MCF 10A (cell line): ENCODE results near the gene PLA2G3. TPM values are rescaled to one million over a fixed set of nuclear protein-coding genes. Genes with fewer than 3 reads are reported as not detected.
A peak's percentile ranks its signal among the peaks of the same experiment; 100 is the strongest.

Experiments used
- BruUV-seq: library from RNA; stranded (reverse); fragments of 400-500 nt; replicated peaks from 2 replicates; lab custom pipeline; 2021; lab: Mats Ljungman, UMichigan
- CTCF ChIA-PET: fragments of 300-600 bp; sonication (Branson Sonifier 250); formaldehyde crosslinking; extraction: SDS; loops from one replicate; lab custom pipeline; 2021; ENCODE audit warnings: antibody characterized with exemption, inconsistent platforms; lab: Yijun Ruan, JAX
- POLR2A ChIA-PET: fragments of 300-600, 350-650 bp; sonication (Branson Sonifier 250); formaldehyde crosslinking; extraction: SDS; loops from one replicate; lab custom pipeline; 2020; ENCODE audit warnings: antibody characterized with exemption, inconsistent platforms; lab: Yijun Ruan, JAX
- DNase-seq: peaks from one replicate; pipeline ENCODE4 v3.0.0-alpha.2; 2018; ENCODE audit not compliant: unreplicated experiment
- H3K27ac Mint-ChIP-seq: one replicate; pipeline ENCODE4 v1.8.0; 2022; ENCODE audit warnings: mild to moderate bottlenecking, low read depth, mixed read lengths; ENCODE audit not compliant: unreplicated experiment
- H3K27me3 Mint-ChIP-seq: one replicate; pipeline ENCODE4 v1.8.0; 2022; ENCODE audit warnings: mixed read lengths; ENCODE audit not compliant: insufficient read depth, unreplicated experiment
- H3K36me3 Mint-ChIP-seq: one replicate; pipeline ENCODE4 v1.8.0; 2022; ENCODE audit warnings: mild to moderate bottlenecking, moderate library complexity, mixed read lengths; ENCODE audit not compliant: insufficient read depth, unreplicated experiment
- H3K4me1 Mint-ChIP-seq: one replicate; pipeline ENCODE4 v1.8.0; 2022; ENCODE audit warnings: mixed read lengths; ENCODE audit not compliant: insufficient read depth, unreplicated experiment
- H3K4me3 Mint-ChIP-seq: one replicate; pipeline ENCODE4 v1.8.0; 2022; ENCODE audit warnings: mild to moderate bottlenecking, moderate library complexity, mixed read lengths; ENCODE audit not compliant: unreplicated experiment
- H3K9me3 Mint-ChIP-seq: one replicate; pipeline ENCODE4 v1.8.0; 2022; ENCODE audit warnings: mixed read lengths; ENCODE audit not compliant: unreplicated experiment
- CTCF ChIP-seq: fragments of 200-600 bp; IDR thresholded peaks from one replicate; pipeline ENCODE4 v1.8.0; 2022; ENCODE audit warnings: antibody characterized with exemption, mild to moderate bottlenecking; ENCODE audit not compliant: unreplicated experiment
- intact Hi-C: fragments of 100-400 bp; cut with micrococcal nuclease; formaldehyde crosslinking; loops from 2 replicates; pipeline ENCODE4 v1.14.1; 2022
- total RNA-seq: library from RNA; stranded (reverse); gene quantifications from 2 replicates; pipeline ENCODE4 v1.2.3, GENCODE V29; 2022

The PLA2G3 gene
- total RNA-seq, 1 experiment from 2014 or later = not detected

- H3K4me3 Mint-ChIP-seq = no peak overlapping the region
- no TSS peak for BruUV-seq
- H3K27me3 Mint-ChIP-seq = no peaks in the 10 kb centered on the region
- no peaks in the 10 kb centered on the region for H3K9me3 Mint-ChIP-seq
- H3K4me1 Mint-ChIP-seq = peaks cover 34% of the 10 kb centered on the region
- DNase-seq = peak; percentile 81
- ChIA-PET CTCF (no interaction called here), POLR2A (interaction anchor here (0.6 to 13.5 kb wide), 11 partner anchors 8 to 113 kb away, joined by 3 to 164 read pairs (median 5); partner anchors contain the start of genes LIMK2, PIK3IP1 and RNF185)
- H3K27ac Mint-ChIP-seq = peak overlapping the region; percentile 82
- H3K36me3 Mint-ChIP-seq = peaks cover 36% of the 10 kb centered on the region
- TF ChIP-seq CTCF = no peak
- intact Hi-C loops = no loop called here
Observed at GRCh38 chr22:31179345-31179744, 39.0 kb upstream of the PLA2G3 start.

- CTCF ChIA-PET = interaction anchor here (1.2 to 1.9 kb wide), 2 partner anchors 34 to 71 kb away, joined by 5 to 7 read pairs; partner anchors contain the start of genes LIMK2 and SELENOM
- H3K4me3 Mint-ChIP-seq = no peak overlapping the region
- DNase-seq = no peak
- peaks cover 37% of the 10 kb centered on the region for H3K4me1 Mint-ChIP-seq
- H3K36me3 Mint-ChIP-seq = peaks cover 40% of the 10 kb centered on the region
- BruUV-seq = no TSS peak
- TF ChIP-seq CTCF = no peak
- no peaks in the 10 kb centered on the region for H3K27me3 Mint-ChIP-seq
- H3K27ac Mint-ChIP-seq = peak overlapping the region; percentile 82
- POLR2A ChIA-PET = interaction anchor here (0.6 to 13.5 kb wide), 14 partner anchors 9 to 201 kb away, joined by 3 to 164 read pairs (median 4); partner anchors contain the start of genes LIMK2, PIK3IP1 and RNF185
- H3K9me3 Mint-ChIP-seq = no peaks in the 10 kb centered on the region
- intact Hi-C loops = no loop called here
Observed at GRCh38 chr22:31178859-31179258, 38.6 kb upstream of the PLA2G3 start.

- peaks cover 39% of the 10 kb centered on the region for H3K36me3 Mint-ChIP-seq
- ChIA-PET CTCF (interaction anchor here (0.6 to 1.9 kb wide), 7 partner anchors 10 to 70 kb away, joined by 3 to 12 read pairs (median 5); partner anchors contain the start of genes LIMK2 and SELENOM), POLR2A (interaction anchor here (0.5 to 13.5 kb wide), 16 partner anchors 8 to 473 kb away, joined by 3 to 164 read pairs (median 4); partner anchors contain the start of genes LIMK2 and RNF185)
- DNase-seq = peak; percentile 89
- H3K27me3 Mint-ChIP-seq = no peaks in the 10 kb centered on the region
- H3K4me1 Mint-ChIP-seq = peaks cover 43% of the 10 kb centered on the region
- TSS peak; percentile 28 for BruUV-seq
- no peak for TF ChIP-seq CTCF
- intact Hi-C loops = no loop called here
- H3K9me3 Mint-ChIP-seq = no peaks in the 10 kb centered on the region
- peak overlapping the region; percentile 10 for H3K4me3 Mint-ChIP-seq
- peak overlapping the region; percentile 82 for H3K27ac Mint-ChIP-seq
Observed at GRCh38 chr22:31177420-31178162, 37.3 kb upstream of the PLA2G3 start.

GRCh38 chr22:31176923-31177322, 36.6 kb upstream of the PLA2G3 start:
- peaks cover 43% of the 10 kb centered on the region for H3K4me1 Mint-ChIP-seq
- no peak overlapping the region for H3K4me3 Mint-ChIP-seq
- no peak for DNase-seq
- peak overlapping the region; percentile 82 for H3K27ac Mint-ChIP-seq
- TF ChIP-seq CTCF = no peak
- peaks cover 34% of the 10 kb centered on the region for H3K36me3 Mint-ChIP-seq
- BruUV-seq = no TSS peak
- intact Hi-C loops = no loop called here
- H3K27me3 Mint-ChIP-seq = no peaks in the 10 kb centered on the region
- CTCF ChIA-PET = interaction anchor here (1.2 to 1.9 kb wide), 2 partner anchors 15 to 36 kb away, joined by 7 to 12 read pairs; partner anchors contain the start of gene LIMK2
- no peaks in the 10 kb centered on the region for H3K9me3 Mint-ChIP-seq
- POLR2A ChIA-PET = interaction anchor here (0.7 to 13.5 kb wide), 12 partner anchors 9 to 473 kb away, joined by 3 to 164 read pairs (median 5); partner anchors contain the start of genes LIMK2 and RNF185
